Activated CD4-positive, alpha-beta T cell treated with anti-CD3 and anti-CD28 coated beads, Interleukin-2, amount 50 U/mL, for 24 hours (primary cell): Measurements from ENCODE around the gene UNC50.
A peak's percentile ranks its signal among the peaks of the same experiment; 100 is the strongest.

Source experiments
- DNase-seq, 2 donors: peaks; one replicate each; pipeline ENCODE4 v3.0.0-alpha.2; 2020; ENCODE audit warnings: low read depth in 1 of 2, low spot score in 1 of 2

UNC50 gene

DNA sequence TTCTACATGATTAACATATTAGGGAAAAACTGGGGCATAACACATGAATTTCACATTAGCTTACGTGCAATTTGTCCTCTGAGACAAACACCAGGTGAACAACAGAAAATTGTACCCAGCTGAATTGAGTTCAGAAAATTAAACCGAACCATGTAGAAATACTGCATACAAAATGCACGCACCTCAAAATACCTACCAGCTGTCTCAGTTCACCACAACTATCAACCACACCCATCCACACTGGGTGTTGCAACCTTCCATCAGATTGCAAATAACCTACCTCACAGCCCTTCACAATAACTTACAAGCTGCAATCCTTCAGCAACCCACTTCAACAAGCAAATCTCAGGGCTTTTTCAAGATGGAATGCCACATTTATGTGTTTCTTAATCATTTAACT is 55.9 kb downstream of the UNC50 start:
- DNase-seq = peak in 1 of 2 donors; percentile 28

DNA sequence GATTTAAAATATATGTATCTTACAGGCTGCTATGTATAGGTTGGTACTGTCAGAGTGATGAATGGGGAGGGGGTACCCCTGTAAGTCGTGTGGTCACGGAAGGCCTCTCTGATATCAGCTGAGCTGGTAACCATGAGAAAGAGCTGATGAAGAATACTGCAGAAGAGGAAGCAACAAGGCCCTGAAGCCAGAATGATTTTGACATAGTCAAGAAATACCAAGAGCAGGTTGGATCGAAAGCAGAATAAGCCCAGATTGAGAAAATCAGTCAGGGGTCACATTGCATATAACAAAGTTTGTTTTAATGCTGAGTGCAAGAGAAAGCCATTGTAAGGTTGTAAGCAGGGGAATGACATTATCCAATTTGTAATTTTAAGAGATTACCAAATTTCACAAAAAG is 57.3 kb downstream of the UNC50 start:
- no peak for DNase-seq
